CD14-positive monocyte (primary cell): ENCODE results near the gene CUEDC1. TPM values are rescaled to one million over a fixed set of nuclear protein-coding genes. Genes with fewer than 3 reads are reported as not detected.

Experiments used
- DNase-seq, 3 donors: peaks; one replicate each; pipeline ENCODE4 v3.0.0-alpha.2; 2011 to 2022
- H2AFZ ChIP-seq: 2 replicates; pipeline ENCODE4 v1.6.0; 2012; ENCODE audit warnings: mild to moderate bottlenecking, low read depth, low read length, inconsistent platforms; ENCODE audit not compliant: insufficient read depth, poor library complexity, severe bottlenecking
- H3K27ac ChIP-seq, 2 donors: 1 replicate in 1 of 2; 2 replicates in 1 of 2; pipeline ENCODE4 v1.5.1; 2012 to 2013; ENCODE audit warnings: low read length in 2 of 2, control low read depth in 1 of 2, inconsistent platforms in 1 of 2, low read depth in 1 of 2, mild to moderate bottlenecking in 1 of 2
- H3K27me3 ChIP-seq, 2 donors: one replicate each; pipeline versions ENCODE4 v1.6.0 to v1.6.1; 2011 to 2013; ENCODE audit warnings: low read length in 2 of 2; ENCODE audit not compliant: control insufficient read depth in 2 of 2, insufficient read depth in 2 of 2
- H3K36me3 ChIP-seq, 2 donors: replicated peaks in 1 of 2; 1 replicate in 1 of 2; 2 replicates in 1 of 2; pipeline versions ENCODE4 v1.5.1 to v1.6.1; 2012 to 2013; ENCODE audit warnings: low read length in 2 of 2, control low read depth in 1 of 2, inconsistent platforms in 1 of 2, mild to moderate bottlenecking in 1 of 2; ENCODE audit not compliant: insufficient read depth in 2 of 2, control insufficient read depth in 1 of 2
- H3K4me1 ChIP-seq, 2 donors: 1 replicate in 1 of 2; 2 replicates in 1 of 2; pipeline versions ENCODE4 v1.5.1 to v1.6.1; 2012 to 2013; ENCODE audit warnings: low read length in 2 of 2, control low read depth in 1 of 2, inconsistent platforms in 1 of 2, mild to moderate bottlenecking in 1 of 2, moderate library complexity in 1 of 2; ENCODE audit not compliant: insufficient read depth in 2 of 2, control insufficient read depth in 1 of 2
- H3K4me2 ChIP-seq: replicated peaks from 2 replicates; pipeline ENCODE3; 2012; ENCODE audit warnings: low read length, moderate library complexity, mild to moderate bottlenecking; ENCODE audit not compliant: poor library complexity, severe bottlenecking; ENCODE audit errors: extremely low read depth
- H3K4me3 ChIP-seq, 3 experiments: fragments of 200-600 bp in 1 of 3; sonication (generic) in 1 of 3; replicated peaks in 1 of 3; 1 replicate in 2 of 3; 2 replicates in 1 of 3; pipeline ENCODE4 v1.5.1; 2011 to 2013; ENCODE audit warnings: low read length in 3 of 3, mild to moderate bottlenecking in 3 of 3, control low read depth in 2 of 3, low read depth in 2 of 3, inconsistent platforms in 1 of 3, moderate library complexity in 1 of 3
- H3K79me2 ChIP-seq: 2 replicates; pipeline ENCODE4 v1.6.0; 2012; ENCODE audit warnings: mild to moderate bottlenecking, control low read depth, inconsistent platforms, low read length, moderate library complexity; ENCODE audit not compliant: insufficient read depth
- H3K9ac ChIP-seq: 2 replicates; pipeline ENCODE4 v1.6.0; 2017; ENCODE audit warnings: low read length, mild to moderate bottlenecking; ENCODE audit not compliant: insufficient read depth, poor library complexity, severe bottlenecking
- H3K9me3 ChIP-seq, 2 donors: replicated peaks in 1 of 2; 1 replicate in 1 of 2; 2 replicates in 1 of 2; pipeline versions ENCODE4 v1.5.1 to v1.6.1; 2012 to 2013; ENCODE audit warnings: low read length in 2 of 2, control low read depth in 1 of 2; ENCODE audit not compliant: control insufficient read depth in 1 of 2, insufficient read depth in 1 of 2
- H4K20me1 ChIP-seq: 2 replicates; pipeline ENCODE4 v1.6.0; 2012; ENCODE audit warnings: mild to moderate bottlenecking, low read length, control low read depth, moderate library complexity; ENCODE audit not compliant: insufficient read depth
- H3K27ac Mint-ChIP-seq, 7 donors: one replicate each; pipeline ENCODE4 v1.8.0; 2020; ENCODE audit warnings: mild to moderate bottlenecking in 7 of 7, mixed read lengths in 7 of 7, moderate library complexity in 6 of 7, inconsistent platforms in 2 of 7
- H3K27me3 Mint-ChIP-seq, 3 donors: one replicate each; pipeline ENCODE4 v1.8.0; 2021 to 2022; ENCODE audit warnings: low read depth in 3 of 3, mild to moderate bottlenecking in 3 of 3, mixed read lengths in 3 of 3, moderate library complexity in 3 of 3, inconsistent platforms in 1 of 3
- H3K36me3 Mint-ChIP-seq, 2 donors: one replicate each; pipeline ENCODE4 v1.8.0; 2020; ENCODE audit warnings: mixed read lengths in 2 of 2, inconsistent platforms in 1 of 2, mild to moderate bottlenecking in 1 of 2
- H3K4me1 Mint-ChIP-seq: one replicate; pipeline ENCODE4 v1.8.0; 2020; ENCODE audit warnings: mild to moderate bottlenecking, mixed read lengths
- H3K4me3 Mint-ChIP-seq, 2 donors: one replicate each; pipeline ENCODE4 v1.8.0; 2020; ENCODE audit warnings: mild to moderate bottlenecking in 2 of 2, mixed read lengths in 2 of 2, moderate library complexity in 1 of 2
- H3K9me3 Mint-ChIP-seq, 7 donors: one replicate each; pipeline ENCODE4 v1.8.0; 2020 to 2022; ENCODE audit warnings: mixed read lengths in 7 of 7, mild to moderate bottlenecking in 6 of 7, moderate library complexity in 6 of 7, inconsistent platforms in 2 of 7
- CTCF ChIP-seq: fragments of 200-600 bp; IDR thresholded peaks from one replicate; pipeline ENCODE4 v1.8.0; 2022; ENCODE audit warnings: antibody characterized with exemption, mild to moderate bottlenecking
- WGBS: methylation state at CpG from one replicate; pipeline ENCODE4 v1.1.5; 2013; ENCODE audit warnings: missing lambda C conversion rate; ENCODE audit not compliant: insufficient coverage; 5-methylcytosine and 5-hydroxymethylcytosine counted together
- intact Hi-C, 2 donors: fragments of 100-400 bp; cut with micrococcal nuclease; formaldehyde crosslinking; loops; one replicate each; pipeline versions ENCODE4 v1.15.0 to v1.15.1; 2023
- polyA plus RNA-seq, 3 donors: library from polyadenylated mRNA; depleted of rRNA in 1 of 3; unstranded in 2 of 3; stranded (reverse) in 1 of 3; fragments of 300-500 nt in 2 of 3; fragments of >200 nt in 1 of 3; fragmentation: Illumina TruSeq in 2 of 3; gene quantifications; 1 replicate in 2 of 3; 2 replicates in 1 of 3; pipeline ENCODE4 v1.2.3, GENCODE V29; 2012 to 2021

CUEDC1 gene
- polyA plus RNA-seq, 3 donors, result 4.2 to 31.0 (median 4.3) TPM

GRCh38 chr17:57925361-57925990 is 29.7 kb downstream of the CUEDC1 start:
- no peaks in the 10 kb centered on the region for H3K27me3 ChIP-seq
- peaks cover 9 to 18% of the 10 kb centered on the region in 2 donors for H3K36me3 Mint-ChIP-seq
- no peaks in the 10 kb centered on the region for H3K9me3 ChIP-seq
- intact Hi-C loops, result loop anchor here in 1 of 2 donors (5.0 kb wide), 1 partner anchor 53 kb away; no protein-coding TSS in a partner anchor
- H3K36me3 ChIP-seq, result peaks cover 0 to 3% of the 10 kb centered on the region in 2 donors
- peaks cover 2 to 13% (median 7%) of the 10 kb centered on the region in 3 donors for H3K27me3 Mint-ChIP-seq
- DNase-seq, result no peak
- 100% methylated on average over 7 of the region's 9 CpGs for WGBS
- H3K4me3 Mint-ChIP-seq, result no peak overlapping the region
- H3K27ac ChIP-seq, result no peak overlapping the region
- H4K20me1 ChIP-seq, result peaks cover 35% of the 10 kb centered on the region
- H3K79me2 ChIP-seq, result no peaks in the 10 kb centered on the region
- no peaks in the 10 kb centered on the region for H3K9me3 Mint-ChIP-seq
- peaks cover 18% of the 10 kb centered on the region for H3K4me1 Mint-ChIP-seq
- no peak overlapping the region for H3K4me2 ChIP-seq
- H3K4me3 ChIP-seq, result no peak overlapping the region
- H3K4me1 ChIP-seq, result peaks cover 4 to 7% of the 10 kb centered on the region in 2 donors
- no peak overlapping the region for H2AFZ ChIP-seq
- no peak for TF ChIP-seq CTCF
- H3K27ac Mint-ChIP-seq, result no peak overlapping the region
- H3K9ac ChIP-seq, result no peak overlapping the region

- H3K9me3 Mint-ChIP-seq, result no peaks in the 10 kb centered on the region
- Histone ChIP-seq H3K9me3 (no peaks in the 10 kb centered on the region), H2AFZ (no peak overlapping the region), H3K4me2 (no peak overlapping the region), H3K27ac (no peak overlapping the region), H3K79me2 (no peaks in the 10 kb centered on the region), H3K9ac (no peak overlapping the region), H3K27me3 (no peaks in the 10 kb centered on the region), H3K4me1 (peaks cover 4 to 7% of the 10 kb centered on the region in 2 donors), H4K20me1 (peaks cover 31% of the 10 kb centered on the region), H3K36me3 (peaks cover 0 to 3% of the 10 kb centered on the region in 2 donors), H3K4me3 (no peak overlapping the region)
- H3K27me3 Mint-ChIP-seq, result peaks cover 1 to 5% (median 4%) of the 10 kb centered on the region in 3 donors
- TF ChIP-seq CTCF, result no peak
- no peak overlapping the region for H3K27ac Mint-ChIP-seq
- peaks cover 9 to 19% of the 10 kb centered on the region in 2 donors for H3K36me3 Mint-ChIP-seq
- H3K4me3 Mint-ChIP-seq, result no peak overlapping the region
- H3K4me1 Mint-ChIP-seq, result peaks cover 17% of the 10 kb centered on the region
- intact Hi-C loops, result loop anchor here in 1 of 2 donors (5.0 kb wide), 1 partner anchor 52 kb away; no protein-coding TSS in a partner anchor
- WGBS, result 94% methylated on average over 2 of the region's 4 CpGs
- no peak for DNase-seq
These were observed 30.5 kb downstream of the CUEDC1 start for GRCh38 chr17:57924677-57925076.
